NCI-H2171 (cell line): ENCODE data around the gene CAV1.

Experiments used
- DNase-seq: peaks from one replicate; lab custom pipeline; 2025; lab: John Stamatoyannopoulos, UW

The CAV1 gene

GRCh38 chr7:116530107-116530820, 5.4 kb downstream of the CAV1 start:
- DNase-seq: no peak

GRCh38 chr7:116532102-116532688, 7.4 kb downstream of the CAV1 start:
- DNase-seq: no peak

- no peak for DNase-seq
These were observed 10.0 kb downstream of the CAV1 start for GRCh38 chr7:116534790-116535189.

GRCh38 chr7:116535416-116535815, 10.6 kb downstream of the CAV1 start:
- no peak for DNase-seq

- no peak for DNase-seq
These were observed 13.3 kb downstream of the CAV1 start for GRCh38 chr7:116538138-116538537.

GRCh38 chr7:116539879-116540278, 15.0 kb downstream of the CAV1 start:
- no peak for DNase-seq

GRCh38 chr7:116540743-116541142, 15.9 kb downstream of the CAV1 start:
- no peak for DNase-seq

- no peak for DNase-seq
These were observed 17.1 kb downstream of the CAV1 start for GRCh38 chr7:116541951-116542350.

- DNase-seq: no peak
These were observed 17.8 kb downstream of the CAV1 start for GRCh38 chr7:116542618-116543017.

GRCh38 chr7:116543664-116544063, 18.8 kb downstream of the CAV1 start:
- no peak for DNase-seq

GRCh38 chr7:116544487-116544886, 19.7 kb downstream of the CAV1 start:
- DNase-seq: no peak

- DNase-seq: no peak
These were observed 20.7 kb downstream of the CAV1 start for GRCh38 chr7:116545411-116545993.

GRCh38 chr7:116546054-116546453, 21.2 kb downstream of the CAV1 start:
- no peak for DNase-seq

GRCh38 chr7:116546916-116547315, 22.1 kb downstream of the CAV1 start:
- no peak for DNase-seq

GRCh38 chr7:116547347-116547746, 22.5 kb downstream of the CAV1 start:
- DNase-seq: no peak

GRCh38 chr7:116548506-116548905, 23.7 kb downstream of the CAV1 start:
- no peak for DNase-seq

GRCh38 chr7:116549370-116549769, 24.5 kb downstream of the CAV1 start:
- DNase-seq: no peak

GRCh38 chr7:116551692-116552091, 26.9 kb downstream of the CAV1 start:
- no peak for DNase-seq

- DNase-seq: no peak
These were observed 27.8 kb downstream of the CAV1 start for GRCh38 chr7:116552602-116553001.

- DNase-seq: no peak
These were observed 28.5 kb downstream of the CAV1 start for GRCh38 chr7:116553168-116553964.

GRCh38 chr7:116554436-116554835, 29.6 kb downstream of the CAV1 start:
- no peak for DNase-seq

- no peak for DNase-seq
These were observed 30.1 kb downstream of the CAV1 start for GRCh38 chr7:116554911-116555310.
